Ascending aorta (tissue), 2 donors: ENCODE measurements around the gene MEIKIN. TPM values are rescaled to one million over a fixed set of nuclear protein-coding genes. Genes with fewer than 3 reads are reported as not detected.

Experiments used
- DNase-seq, 2 donors: peaks; one replicate each; pipeline ENCODE4 v3.0.0-alpha.2; 2019; ENCODE audit warnings: low spot score in 2 of 2
- H3K27ac ChIP-seq, 2 donors: fragments of 200-600 bp; sonication (generic); one replicate each; pipeline ENCODE4 v1.5.1; 2016 to 2017; ENCODE audit warnings: mild to moderate bottlenecking in 1 of 2
- H3K27me3 ChIP-seq: fragments of 200-600 bp; sonication (generic); one replicate; pipeline ENCODE4 v1.5.1; 2017
- H3K36me3 ChIP-seq, 2 donors: fragments of 200-600 bp; sonication (generic); one replicate each; pipeline ENCODE4 v1.5.1; 2016
- H3K4me1 ChIP-seq, 2 donors: fragments of 200-600 bp; sonication (generic); one replicate each; pipeline ENCODE4 v1.5.1; 2016 to 2017; ENCODE audit warnings: mild to moderate bottlenecking in 1 of 2
- H3K4me3 ChIP-seq, 2 donors: fragments of 200-600 bp; sonication (generic); one replicate each; pipeline ENCODE4 v1.5.1; 2016 to 2017; ENCODE audit warnings: mild to moderate bottlenecking in 1 of 2
- H3K9me3 ChIP-seq, 2 donors: fragments of 200-600 bp; sonication (generic); one replicate each; pipeline ENCODE4 v1.5.1; 2016
- intact Hi-C: fragments of 100-400 bp; cut with DNase I; formaldehyde crosslinking; loops from one replicate; pipeline ENCODE4 v1.15.1; 2023
- total RNA-seq: library from RNA; depleted of rRNA; stranded (reverse); fragments of >200 nt; gene quantifications from one replicate; pipeline ENCODE4 v1.1.0, GENCODE V29; 2016
- TF ChIP-seq, protein P1 (sequence below), 3 experiments: fragments of 200-600 bp in 2 of 3; fragments of 450-650 bp in 1 of 3; sonication (generic) in 2 of 3; IDR thresholded peaks; one replicate each; pipeline ENCODE4 v1.5.1; 2016 to 2019; ENCODE audit warnings: antibody characterized with exemption in 3 of 3, mild to moderate bottlenecking in 1 of 3, moderate library complexity in 1 of 3

MEIKIN gene
- total RNA-seq, 1 donor from 2014 or later = not detected

DNA sequence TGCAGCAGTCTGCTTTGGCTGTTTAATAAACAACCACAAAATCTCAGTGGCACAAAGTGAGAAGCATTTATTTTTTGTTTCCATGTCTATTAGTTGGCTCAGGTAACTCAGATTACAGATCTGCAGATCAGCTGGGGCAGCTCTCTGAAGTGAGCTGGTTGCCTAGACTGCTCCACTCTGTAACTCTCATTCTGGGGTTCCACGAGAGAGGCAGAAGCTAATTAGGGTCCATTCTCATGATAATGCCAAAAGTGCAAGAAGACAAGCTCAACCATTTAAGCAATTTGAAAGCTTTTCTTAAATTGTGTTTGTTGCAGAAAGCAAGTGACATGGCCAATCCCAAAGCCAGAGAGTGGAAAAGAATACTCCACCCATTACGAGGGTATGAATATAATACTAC, 13.2 kb downstream of the MEIKIN start:
- Histone ChIP-seq H3K36me3 (no peaks in the 10 kb centered on the region), H3K4me1 (no peaks in the 10 kb centered on the region), H3K9me3 (peaks cover 16 to 22% of the 10 kb centered on the region in 2 donors), H3K27ac (no peak overlapping the region), H3K27me3 (no peaks in the 10 kb centered on the region), H3K4me3 (no peak overlapping the region)
- no peak for DNase-seq
- intact Hi-C loops = no loop called here
- TF ChIP-seq, protein P1, sequence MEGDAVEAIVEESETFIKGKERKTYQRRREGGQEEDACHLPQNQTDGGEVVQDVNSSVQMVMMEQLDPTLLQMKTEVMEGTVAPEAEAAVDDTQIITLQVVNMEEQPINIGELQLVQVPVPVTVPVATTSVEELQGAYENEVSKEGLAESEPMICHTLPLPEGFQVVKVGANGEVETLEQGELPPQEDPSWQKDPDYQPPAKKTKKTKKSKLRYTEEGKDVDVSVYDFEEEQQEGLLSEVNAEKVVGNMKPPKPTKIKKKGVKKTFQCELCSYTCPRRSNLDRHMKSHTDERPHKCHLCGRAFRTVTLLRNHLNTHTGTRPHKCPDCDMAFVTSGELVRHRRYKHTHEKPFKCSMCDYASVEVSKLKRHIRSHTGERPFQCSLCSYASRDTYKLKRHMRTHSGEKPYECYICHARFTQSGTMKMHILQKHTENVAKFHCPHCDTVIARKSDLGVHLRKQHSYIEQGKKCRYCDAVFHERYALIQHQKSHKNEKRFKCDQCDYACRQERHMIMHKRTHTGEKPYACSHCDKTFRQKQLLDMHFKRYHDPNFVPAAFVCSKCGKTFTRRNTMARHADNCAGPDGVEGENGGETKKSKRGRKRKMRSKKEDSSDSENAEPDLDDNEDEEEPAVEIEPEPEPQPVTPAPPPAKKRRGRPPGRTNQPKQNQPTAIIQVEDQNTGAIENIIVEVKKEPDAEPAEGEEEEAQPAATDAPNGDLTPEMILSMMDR (IDR thresholded peaks at IDR 0.05) = no peak

DNA sequence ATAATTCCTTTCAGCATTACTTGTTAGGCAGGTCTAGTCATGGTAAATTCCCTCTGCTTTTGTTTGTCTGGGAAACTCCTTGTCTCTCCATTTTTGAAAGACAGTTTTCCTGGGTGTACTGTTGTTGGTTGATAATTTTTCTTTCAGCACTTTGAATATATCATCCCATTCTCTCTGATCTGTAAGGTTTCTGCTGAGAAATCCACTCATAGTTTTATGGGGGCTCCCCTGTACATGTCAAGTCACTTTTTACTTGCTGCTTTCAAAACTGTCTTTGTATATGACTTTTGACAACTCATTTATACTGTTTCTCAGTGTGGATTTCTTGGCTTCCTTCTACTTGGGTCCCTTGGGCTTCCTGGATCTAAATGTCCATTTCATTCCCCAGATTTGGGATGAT, 16.5 kb downstream of the MEIKIN start:
- TF ChIP-seq, protein P1 (IDR thresholded peaks at IDR 0.05) = no peak
- intact Hi-C loops = no loop called here
- DNase-seq = no peak
- Histone ChIP-seq H3K27me3 (no peaks in the 10 kb centered on the region), H3K27ac (no peak overlapping the region), H3K9me3 (peaks cover 16 to 40% of the 10 kb centered on the region in 2 donors), H3K4me3 (no peak overlapping the region), H3K36me3 (no peaks in the 10 kb centered on the region), H3K4me1 (no peaks in the 10 kb centered on the region)

DNA sequence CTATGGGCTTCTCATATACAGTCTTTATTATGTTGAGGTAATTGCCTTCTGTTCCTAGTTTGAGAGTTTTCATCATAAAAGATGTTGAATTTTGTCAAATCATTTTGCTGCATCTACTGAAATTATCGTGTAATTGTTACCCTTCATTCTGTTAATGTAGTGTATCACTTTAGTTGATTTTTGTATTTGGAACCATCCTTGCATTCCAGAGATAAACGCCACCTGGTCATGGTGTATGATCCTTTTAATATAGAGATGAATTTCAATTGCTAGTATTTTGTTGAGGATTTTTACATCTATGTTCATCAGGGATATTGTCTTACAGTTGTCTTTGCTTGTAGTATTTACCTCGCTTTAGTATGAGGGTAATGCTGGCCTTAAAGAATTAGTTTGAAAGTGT, 19.3 kb downstream of the MEIKIN start:
- TF ChIP-seq, protein P1 (IDR thresholded peaks at IDR 0.05) = no peak
- intact Hi-C loops = no loop called here
- Histone ChIP-seq H3K9me3 (peaks cover 16 to 40% of the 10 kb centered on the region in 2 donors), H3K27ac (no peak overlapping the region), H3K27me3 (no peaks in the 10 kb centered on the region), H3K36me3 (no peaks in the 10 kb centered on the region), H3K4me1 (no peaks in the 10 kb centered on the region), H3K4me3 (no peak overlapping the region)
- no peak for DNase-seq

DNA sequence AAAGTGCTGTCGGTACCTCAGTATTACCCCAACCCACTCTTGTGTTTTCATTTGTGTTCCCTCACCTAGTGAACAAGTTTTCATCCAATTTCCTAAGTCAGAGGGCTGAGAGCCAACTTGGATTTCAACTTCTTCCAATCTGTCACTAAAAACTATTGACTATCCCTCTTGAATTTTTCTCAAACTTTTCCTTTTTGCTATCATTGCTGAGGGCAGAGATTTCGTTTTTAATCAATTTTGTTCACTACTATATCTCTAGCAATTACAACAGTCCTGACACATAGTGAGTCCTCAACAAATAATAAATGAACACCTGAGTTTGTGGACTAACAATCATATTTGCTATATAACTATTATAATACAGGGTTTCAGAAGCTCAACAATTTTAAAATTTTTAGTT, 29.0 kb downstream of the MEIKIN start:
- no peak overlapping the region for H3K27ac ChIP-seq
- no peaks in the 10 kb centered on the region for H3K4me1 ChIP-seq
- H3K4me3 ChIP-seq = no peak overlapping the region
- H3K36me3 ChIP-seq = no peaks in the 10 kb centered on the region
- TF ChIP-seq, protein P1 (IDR thresholded peaks at IDR 0.05) = no peak
- H3K27me3 ChIP-seq = no peaks in the 10 kb centered on the region
- DNase-seq = no peak
- no peaks in the 10 kb centered on the region for H3K9me3 ChIP-seq
- intact Hi-C loops = no loop called here

DNA sequence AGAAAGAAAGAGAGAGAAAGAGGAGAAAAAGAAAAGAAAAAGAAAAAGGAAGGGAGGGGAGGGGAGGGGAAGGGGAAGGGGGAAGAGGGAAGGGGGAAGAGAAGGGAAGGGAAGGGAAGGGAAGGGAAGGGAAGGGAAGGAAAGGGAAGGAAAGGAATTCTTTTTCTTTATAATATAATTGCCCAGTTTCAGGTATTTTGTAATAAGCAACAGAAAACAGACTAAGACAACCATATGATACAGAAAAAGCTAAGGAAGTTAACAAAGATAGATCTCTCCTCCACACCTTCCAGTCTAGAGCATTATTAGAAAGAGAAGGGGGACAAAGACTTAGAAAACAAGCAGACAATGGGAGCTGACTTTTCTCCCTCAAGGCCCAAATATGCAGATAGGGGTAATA, 31.0 kb downstream of the MEIKIN start:
- Histone ChIP-seq H3K4me1 (no peaks in the 10 kb centered on the region), H3K9me3 (no peaks in the 10 kb centered on the region), H3K4me3 (no peak overlapping the region), H3K27ac (no peak overlapping the region), H3K36me3 (no peaks in the 10 kb centered on the region), H3K27me3 (no peaks in the 10 kb centered on the region)
- DNase-seq = no peak
- TF ChIP-seq, protein P1 (IDR thresholded peaks at IDR 0.05) = no peak
- intact Hi-C loops = no loop called here

DNA sequence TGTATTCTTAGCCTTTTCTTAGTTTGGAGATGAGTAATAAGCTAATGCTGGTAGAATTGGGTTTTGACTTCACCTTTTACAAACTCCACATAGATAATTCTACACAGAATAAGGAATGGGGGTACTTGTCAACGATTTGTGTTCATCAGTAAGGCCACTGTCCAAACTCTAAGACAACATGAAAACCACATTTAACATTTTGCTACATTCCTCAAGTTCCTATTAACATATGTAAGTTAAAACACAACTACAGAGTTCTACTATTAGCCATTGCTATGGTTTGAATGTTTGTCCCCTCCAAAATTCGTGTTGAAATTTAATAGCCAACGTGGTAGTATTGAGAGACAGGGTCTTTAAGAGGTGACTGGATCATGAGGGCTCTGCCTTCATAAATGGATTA, 31.9 kb downstream of the MEIKIN start:
- no peaks in the 10 kb centered on the region for H3K27me3 ChIP-seq
- no peaks in the 10 kb centered on the region for H3K4me1 ChIP-seq
- no peak overlapping the region for H3K27ac ChIP-seq
- H3K4me3 ChIP-seq = no peak overlapping the region
- H3K9me3 ChIP-seq = no peaks in the 10 kb centered on the region
- TF ChIP-seq, protein P1 (IDR thresholded peaks at IDR 0.05) = no peak
- no peaks in the 10 kb centered on the region for H3K36me3 ChIP-seq
- DNase-seq = no peak
- intact Hi-C loops = no loop called here
